K562 (cell line): ENCODE data around the gene CRADD. TPM values are rescaled to one million over a fixed set of nuclear protein-coding genes. Genes with fewer than 3 reads are reported as not detected.

Experiments
- CBX8 ChIP-seq: fragments of 200-600 bp; sonication (generic); IDR thresholded peaks from 2 replicates; pipeline ENCODE4 v1.6.1; 2012; ENCODE audit warnings: borderline replicate concordance, mixed run types, low read depth, mild to moderate bottlenecking, moderate library complexity, mixed read lengths, low read length, control low read depth, inconsistent platforms; ENCODE audit not compliant: poor library complexity, severe bottlenecking; ENCODE audit errors: extremely low read depth
- DMBX1 ChIP-seq: fragments of 250-450 bp; sonication (Bioruptor Pico); IDR thresholded peaks from 2 replicates; pipeline ENCODE4 v1.8.0; 2022; ENCODE audit warnings: inconsistent platforms, mild to moderate bottlenecking, moderate library complexity, borderline replicate concordance
- E2F3 ChIP-seq: fragments of 250-450 bp; sonication (Bioruptor Pico); IDR thresholded peaks from 2 replicates; pipeline ENCODE4 v1.4.0; 2020; ENCODE audit warnings: mild to moderate bottlenecking
- FOXK2 ChIP-seq, 2 experiments: fragments of 450-650 bp; IDR thresholded peaks in 1 of 2; conservative IDR thresholded peaks in 1 of 2; 2 replicates each; pipeline ENCODE4 v1.6.1; 2016; ENCODE audit warnings: low read depth in 2 of 2, mild to moderate bottlenecking in 1 of 2
- KDM1A ChIP-seq, 2 experiments: fragments of 450-650 bp; IDR thresholded peaks; 2 replicates each; pipeline ENCODE4 v1.6.1; 2016; ENCODE audit warnings: mild to moderate bottlenecking in 2 of 2
- LEF1 ChIP-seq: fragments of 450-650 bp; IDR thresholded peaks from 2 replicates; pipeline ENCODE4 v1.6.1; 2016; ENCODE audit warnings: mild to moderate bottlenecking
- MBD2 ChIP-seq: sonication (generic); IDR thresholded peaks from 2 replicates; pipeline ENCODE4 v1.6.1; 2016; ENCODE audit warnings: low read depth, borderline replicate concordance
- NBN ChIP-seq: fragments of 450-650 bp; IDR thresholded peaks from 2 replicates; pipeline ENCODE4 v1.6.1; 2016; ENCODE audit warnings: low read depth, mild to moderate bottlenecking
- NFIX ChIP-seq: fragments of 250-450 bp; sonication (Bioruptor Pico); IDR thresholded peaks from 2 replicates; pipeline ENCODE4 v1.4.0; 2020; ENCODE audit warnings: low read depth, mild to moderate bottlenecking, moderate library complexity
- NUFIP1 ChIP-seq: fragments of 450-650 bp; IDR thresholded peaks from 2 replicates; pipeline ENCODE4 v1.6.1; 2018; ENCODE audit not compliant: partially characterized antibody
- RFX5 ChIP-seq: IDR thresholded peaks from 2 replicates; pipeline ENCODE4 v1.6.1; 2011; ENCODE audit warnings: low read depth, mild to moderate bottlenecking, improper control_type of control experiment, low read length
- SOX6 ChIP-seq: fragments of 450-650 bp; IDR thresholded peaks from 2 replicates; pipeline ENCODE4 v1.6.1; 2014; ENCODE audit warnings: mild to moderate bottlenecking
- ZNF347 ChIP-seq: fragments of 450-650 bp; formaldehyde crosslinking; IDR thresholded peaks from 2 replicates; pipeline ENCODE4 v1.4.0; 2020; ENCODE audit warnings: low read depth, mild to moderate bottlenecking, moderate library complexity
- ZNF589 ChIP-seq: fragments of 200-800 bp; sonication (Bioruptor generic); IDR thresholded peaks from 2 replicates; pipeline ENCODE4 v1.6.1; 2016; ENCODE audit warnings: low read depth, missing genetic modification characterization, missing compliant biosample characterization
- ZNF764 ChIP-seq: fragments of 250-450 bp; sonication (Bioruptor Pico); IDR thresholded peaks from 2 replicates; pipeline ENCODE4 v1.4.0; 2020; ENCODE audit warnings: low read depth, mild to moderate bottlenecking, moderate library complexity
- polyA plus RNA-seq, 8 experiments: library from polyadenylated mRNA; depleted of rRNA in 4 of 8; stranded (reverse) in 5 of 8; unstranded in 3 of 8; fragments of >200 nt; fragmentation: Nextera tagmentation in 2 of 8; fragmentation: Illumina TruSeq in 1 of 8; extraction: Ambion mirVana in 2 of 8; extraction: Trizol in 1 of 8; gene quantifications; 2 replicates each; pipeline versions ENCODE4 v1.2.1 to v1.2.3, GENCODE V29; 2011 to 2014; ENCODE audit warnings: inconsistent platforms in 1 of 8, missing spikeins in 1 of 8
- total RNA-seq, 7 experiments: library from RNA; depleted of rRNA in 6 of 7; stranded (reverse); fragments of >200 nt in 6 of 7; fragmentation: Illumina TruSeq in 2 of 7; extraction: Trizol in 2 of 7; gene quantifications; 2 replicates each; pipeline versions ENCODE4 v1.2.1 to v1.2.3, GENCODE V29; 2011 to 2021; ENCODE audit warnings: low replicate concordance in 1 of 7
- TF ChIP-seq, protein P1 (sequence below): fragments of 250-450 bp; sonication (Bioruptor Pico); IDR thresholded peaks from 2 replicates; pipeline ENCODE4 v1.4.0; 2020; ENCODE audit warnings: borderline replicate concordance
- TF ChIP-seq, protein P2 (sequence below): fragments of 250-450 bp; sonication (Bioruptor Pico); IDR thresholded peaks from 2 replicates; pipeline ENCODE4 v1.8.0; 2022; ENCODE audit warnings: inconsistent platforms
- TF ChIP-seq, protein P3 (sequence below): fragments of 450-650 bp; formaldehyde crosslinking; IDR thresholded peaks from 2 replicates; pipeline ENCODE4 v1.4.0; 2020; ENCODE audit warnings: mild to moderate bottlenecking, moderate library complexity
- TF ChIP-seq, protein P4 (sequence below): sonication (generic); formaldehyde crosslinking; IDR thresholded peaks from 2 replicates; pipeline ENCODE4 v1.8.0; 2023; ENCODE audit warnings: mild to moderate bottlenecking, missing genetic modification reagents

Gene CRADD
- total and polyA plus RNA-seq, 9 of the 15 experiments (the other 6 are each of a cell fraction or from before 2014, with no cell fraction given): 20.5 to 41.1 (median 25.9) TPM

DNA sequence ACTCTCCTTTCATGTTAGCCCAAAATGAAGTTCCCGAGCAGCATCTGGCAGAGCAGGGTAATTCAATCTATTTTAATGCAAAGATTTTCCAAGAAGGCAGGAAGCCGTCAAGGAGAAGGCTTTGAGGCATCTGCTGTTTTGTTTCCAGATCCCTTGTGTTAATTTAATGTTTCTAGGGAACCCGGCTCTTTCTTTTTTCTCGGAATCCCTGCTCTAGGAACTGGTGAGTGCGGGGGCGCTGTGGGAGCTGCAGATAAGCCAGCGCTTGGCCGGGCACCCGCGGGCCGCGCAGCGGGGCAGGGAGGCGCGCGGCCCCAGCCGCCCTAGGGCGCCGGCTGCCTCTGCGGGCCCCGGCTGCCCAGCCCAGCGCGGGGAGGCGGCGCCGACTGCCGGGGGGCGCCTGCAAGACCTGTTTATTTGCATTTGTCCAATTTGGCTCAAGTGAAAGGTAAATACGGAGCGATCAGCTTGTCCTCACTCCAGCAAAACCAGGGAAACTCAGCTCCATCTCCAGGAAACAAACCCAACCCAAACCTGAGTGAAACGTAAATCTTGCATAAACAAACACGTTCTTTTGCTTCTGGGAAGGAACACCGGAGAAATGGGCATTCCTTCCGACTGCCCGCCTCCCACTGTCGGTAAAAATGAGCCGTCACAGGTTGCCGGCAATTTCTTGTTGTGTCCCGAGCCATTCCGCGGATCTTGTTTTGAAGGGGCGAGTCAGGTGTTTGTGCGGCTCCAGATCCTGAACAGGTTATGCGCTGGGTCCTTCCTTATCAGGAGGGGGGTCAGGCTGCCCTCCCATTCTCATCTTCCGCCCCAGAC lies 65.1 kb downstream of the CRADD start (continued):
- peak; percentile 35; the same call in 1 of the 2 replicates for TF ChIP-seq MBD2
- 0 out of 2 replicates have a peak, but pooled peaks have one; percentile 13 for TF ChIP-seq RFX5
- no peak for TF ChIP-seq CBX8
- TF ChIP-seq, protein P1, sequence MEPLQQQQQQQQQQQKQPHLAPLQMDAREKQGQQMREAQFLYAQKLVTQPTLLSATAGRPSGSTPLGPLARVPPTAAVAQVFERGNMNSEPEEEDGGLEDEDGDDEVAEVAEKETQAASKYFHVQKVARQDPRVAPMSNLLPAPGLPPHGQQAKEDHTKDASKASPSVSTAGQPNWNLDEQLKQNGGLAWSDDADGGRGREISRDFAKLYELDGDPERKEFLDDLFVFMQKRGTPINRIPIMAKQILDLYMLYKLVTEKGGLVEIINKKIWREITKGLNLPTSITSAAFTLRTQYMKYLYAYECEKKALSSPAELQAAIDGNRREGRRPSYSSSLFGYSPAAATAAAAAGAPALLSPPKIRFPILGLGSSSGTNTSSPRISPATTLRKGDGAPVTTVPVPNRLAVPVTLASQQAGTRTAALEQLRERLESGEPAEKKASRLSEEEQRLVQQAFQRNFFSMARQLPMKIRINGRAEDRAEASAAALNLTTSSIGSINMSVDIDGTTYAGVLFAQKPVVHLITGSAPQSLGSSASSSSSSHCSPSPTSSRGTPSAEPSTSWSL (CRISPR knock-in tag): no peak
- TF ChIP-seq, protein P2, sequence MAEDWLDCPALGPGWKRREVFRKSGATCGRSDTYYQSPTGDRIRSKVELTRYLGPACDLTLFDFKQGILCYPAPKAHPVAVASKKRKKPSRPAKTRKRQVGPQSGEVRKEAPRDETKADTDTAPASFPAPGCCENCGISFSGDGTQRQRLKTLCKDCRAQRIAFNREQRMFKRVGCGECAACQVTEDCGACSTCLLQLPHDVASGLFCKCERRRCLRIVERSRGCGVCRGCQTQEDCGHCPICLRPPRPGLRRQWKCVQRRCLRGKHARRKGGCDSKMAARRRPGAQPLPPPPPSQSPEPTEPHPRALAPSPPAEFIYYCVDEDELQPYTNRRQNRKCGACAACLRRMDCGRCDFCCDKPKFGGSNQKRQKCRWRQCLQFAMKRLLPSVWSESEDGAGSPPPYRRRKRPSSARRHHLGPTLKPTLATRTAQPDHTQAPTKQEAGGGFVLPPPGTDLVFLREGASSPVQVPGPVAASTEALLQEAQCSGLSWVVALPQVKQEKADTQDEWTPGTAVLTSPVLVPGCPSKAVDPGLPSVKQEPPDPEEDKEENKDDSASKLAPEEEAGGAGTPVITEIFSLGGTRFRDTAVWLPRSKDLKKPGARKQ (CRISPR knock-in tag): no peak
- TF ChIP-seq ZNF589 (CRISPR knock-in tag): peak; percentile 82
- peak; percentile 90 to 91 for TF ChIP-seq KDM1A (IDR thresholded peaks at IDR 0.05)
- no peak for TF ChIP-seq ZNF764 (CRISPR knock-in tag)
- no peak for TF ChIP-seq NFIX (CRISPR knock-in tag)
- peak; percentile 31 for TF ChIP-seq NUFIP1
- no peak for TF ChIP-seq NBN
- TF ChIP-seq, protein P3, sequence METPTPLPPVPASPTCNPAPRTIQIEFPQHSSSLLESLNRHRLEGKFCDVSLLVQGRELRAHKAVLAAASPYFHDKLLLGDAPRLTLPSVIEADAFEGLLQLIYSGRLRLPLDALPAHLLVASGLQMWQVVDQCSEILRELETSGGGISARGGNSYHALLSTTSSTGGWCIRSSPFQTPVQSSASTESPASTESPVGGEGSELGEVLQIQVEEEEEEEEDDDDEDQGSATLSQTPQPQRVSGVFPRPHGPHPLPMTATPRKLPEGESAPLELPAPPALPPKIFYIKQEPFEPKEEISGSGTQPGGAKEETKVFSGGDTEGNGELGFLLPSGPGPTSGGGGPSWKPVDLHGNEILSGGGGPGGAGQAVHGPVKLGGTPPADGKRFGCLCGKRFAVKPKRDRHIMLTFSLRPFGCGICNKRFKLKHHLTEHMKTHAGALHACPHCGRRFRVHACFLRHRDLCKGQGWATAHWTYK (CRISPR knock-in tag): no peak
- no peak for TF ChIP-seq E2F3 (CRISPR knock-in tag)
- no peak for TF ChIP-seq ZNF347 (CRISPR knock-in tag)
- TF ChIP-seq SOX6: peak; percentile 84; the same call in 1 of the 2 replicates
- TF ChIP-seq LEF1: peak; percentile 67
- TF ChIP-seq FOXK2 (conservative IDR thresholded peaks at IDR 0.05 in 1 of 2, IDR thresholded peaks at IDR 0.05 in 1 of 2; ENCODE audit: low read depth in 2 of 2): peak; percentile 76 to 80
- TF ChIP-seq, protein P4, sequence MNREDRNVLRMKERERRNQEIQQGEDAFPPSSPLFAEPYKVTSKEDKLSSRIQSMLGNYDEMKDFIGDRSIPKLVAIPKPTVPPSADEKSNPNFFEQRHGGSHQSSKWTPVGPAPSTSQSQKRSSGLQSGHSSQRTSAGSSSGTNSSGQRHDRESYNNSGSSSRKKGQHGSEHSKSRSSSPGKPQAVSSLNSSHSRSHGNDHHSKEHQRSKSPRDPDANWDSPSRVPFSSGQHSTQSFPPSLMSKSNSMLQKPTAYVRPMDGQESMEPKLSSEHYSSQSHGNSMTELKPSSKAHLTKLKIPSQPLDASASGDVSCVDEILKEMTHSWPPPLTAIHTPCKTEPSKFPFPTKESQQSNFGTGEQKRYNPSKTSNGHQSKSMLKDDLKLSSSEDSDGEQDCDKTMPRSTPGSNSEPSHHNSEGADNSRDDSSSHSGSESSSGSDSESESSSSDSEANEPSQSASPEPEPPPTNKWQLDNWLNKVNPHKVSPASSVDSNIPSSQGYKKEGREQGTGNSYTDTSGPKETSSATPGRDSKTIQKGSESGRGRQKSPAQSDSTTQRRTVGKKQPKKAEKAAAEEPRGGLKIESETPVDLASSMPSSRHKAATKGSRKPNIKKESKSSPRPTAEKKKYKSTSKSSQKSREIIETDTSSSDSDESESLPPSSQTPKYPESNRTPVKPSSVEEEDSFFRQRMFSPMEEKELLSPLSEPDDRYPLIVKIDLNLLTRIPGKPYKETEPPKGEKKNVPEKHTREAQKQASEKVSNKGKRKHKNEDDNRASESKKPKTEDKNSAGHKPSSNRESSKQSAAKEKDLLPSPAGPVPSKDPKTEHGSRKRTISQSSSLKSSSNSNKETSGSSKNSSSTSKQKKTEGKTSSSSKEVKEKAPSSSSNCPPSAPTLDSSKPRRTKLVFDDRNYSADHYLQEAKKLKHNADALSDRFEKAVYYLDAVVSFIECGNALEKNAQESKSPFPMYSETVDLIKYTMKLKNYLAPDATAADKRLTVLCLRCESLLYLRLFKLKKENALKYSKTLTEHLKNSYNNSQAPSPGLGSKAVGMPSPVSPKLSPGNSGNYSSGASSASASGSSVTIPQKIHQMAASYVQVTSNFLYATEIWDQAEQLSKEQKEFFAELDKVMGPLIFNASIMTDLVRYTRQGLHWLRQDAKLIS: peak; percentile 24; the same call in 1 of the 2 replicates
- peak; percentile 79 for TF ChIP-seq DMBX1
